DMS153 (cell line): Measurements from ENCODE around the gene ARAP3.
"Not testable (repeated sequence)": the region's sequence is repeated elsewhere in the genome, so short reads cannot be mapped to it uniquely, and the experiment has no call there.

ENCODE experiments used
- DNase-seq: peaks from one replicate; lab custom pipeline; 2025; lab: John Stamatoyannopoulos, UW

The ARAP3 gene

GRCh38 chr5:141681695-141682641 lies at the start of gene ARAP3:
Gene ARAP3 (minus strand): TSS chr5:141682230. CDS start chr5:141680486, 1,744 bp downstream.
- DNase-seq: no peak

- DNase-seq: no peak
Observed at GRCh38 chr5:141729387-141730006, 47.5 kb upstream of the ARAP3 start.

GRCh38 chr5:141725891-141726290 lies 43.9 kb upstream of the ARAP3 start:
- no peak for DNase-seq

- not testable (repeated sequence) for DNase-seq
Observed at GRCh38 chr5:141725174-141725573, 43.1 kb upstream of the ARAP3 start.

- DNase-seq: no peak
Observed at GRCh38 chr5:141722266-141722665, 40.2 kb upstream of the ARAP3 start.

- no peak for DNase-seq
Observed at GRCh38 chr5:141717043-141717442, 35.0 kb upstream of the ARAP3 start.

- no peak for DNase-seq
Observed at GRCh38 chr5:141716468-141716867, 34.4 kb upstream of the ARAP3 start.

- DNase-seq: no peak
Observed at GRCh38 chr5:141716009-141716408, 34.0 kb upstream of the ARAP3 start.

GRCh38 chr5:141715346-141715905 lies 33.4 kb upstream of the ARAP3 start:
- DNase-seq: no peak

- DNase-seq: no peak
Observed at GRCh38 chr5:141714542-141715310, 32.7 kb upstream of the ARAP3 start.

GRCh38 chr5:141713616-141714309 lies 31.7 kb upstream of the ARAP3 start:
- DNase-seq: no peak

- no peak for DNase-seq
Observed at GRCh38 chr5:141711687-141712086, 29.7 kb upstream of the ARAP3 start.

- no peak for DNase-seq
Observed at GRCh38 chr5:141709699-141710267, 27.8 kb upstream of the ARAP3 start.

- no peak for DNase-seq
Observed at GRCh38 chr5:141708016-141708415, 26.0 kb upstream of the ARAP3 start.

- no peak for DNase-seq
Observed at GRCh38 chr5:141707510-141707909, 25.5 kb upstream of the ARAP3 start.

- DNase-seq: no peak
Observed at GRCh38 chr5:141706121-141706520, 24.1 kb upstream of the ARAP3 start.

- DNase-seq: no peak
Observed at GRCh38 chr5:141705469-141705868, 23.4 kb upstream of the ARAP3 start.

GRCh38 chr5:141704782-141705297 lies 22.8 kb upstream of the ARAP3 start:
- no peak for DNase-seq

- DNase-seq: no peak
Observed at GRCh38 chr5:141703133-141703561, 21.1 kb upstream of the ARAP3 start.

GRCh38 chr5:141701360-141702119 lies 19.5 kb upstream of the ARAP3 start:
- no peak for DNase-seq
